HG02571 (cell line): Measurements from ENCODE around the gene YIF1A.
"Not testable (repeated sequence)": the region's sequence is repeated elsewhere in the genome, so short reads cannot be mapped to it uniquely, and the experiment has no call there.

ENCODE experiments used
- ATAC-seq: cut with Tn5 transposase; IDR thresholded peaks from one replicate; pipeline ENCODE4 v1.9.1; 2021; ENCODE audit warnings: mild to moderate bottlenecking, moderate library complexity; ENCODE audit not compliant: unreplicated experiment

The YIF1A gene

DNA sequence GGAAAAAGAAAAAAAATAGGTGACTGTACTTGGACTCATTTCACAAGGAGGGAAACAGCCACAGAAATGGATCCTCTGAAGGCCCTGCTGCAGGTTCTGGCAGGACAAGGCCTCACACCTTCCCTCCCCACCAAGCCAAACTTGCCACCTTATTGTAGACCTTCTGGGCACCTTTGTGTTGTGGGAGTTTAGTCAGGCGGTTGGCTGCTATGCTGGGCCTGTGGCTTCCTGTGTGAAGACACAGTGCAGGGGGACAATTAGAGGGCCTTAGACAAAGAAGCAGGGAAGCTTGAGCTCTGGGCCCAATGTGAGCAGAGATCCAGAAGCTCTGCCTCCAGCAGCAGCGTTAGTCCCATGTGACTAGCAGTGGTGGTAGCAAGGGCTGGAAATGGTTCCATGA lies 16.3 kb downstream of the YIF1A start:
- ATAC-seq = no peak

DNA sequence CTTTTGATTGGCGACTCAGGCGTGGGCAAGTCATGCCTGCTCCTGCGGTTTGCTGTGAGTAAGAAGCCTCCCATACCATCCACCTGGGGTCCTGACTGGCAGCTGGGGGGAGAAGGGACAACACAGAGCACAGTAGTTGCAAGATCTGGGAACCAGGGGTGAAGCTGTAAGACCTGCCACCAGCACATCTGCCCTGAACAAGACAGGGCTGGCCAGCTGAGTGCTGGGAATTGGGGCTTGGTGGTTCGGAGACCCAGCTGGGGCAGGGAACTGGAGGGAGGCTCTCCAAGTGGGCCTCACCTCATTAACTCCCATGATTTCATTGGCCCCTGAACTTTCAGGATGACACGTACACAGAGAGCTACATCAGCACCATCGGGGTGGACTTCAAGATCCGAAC lies 17.1 kb downstream of the YIF1A start:
- no peak for ATAC-seq

DNA sequence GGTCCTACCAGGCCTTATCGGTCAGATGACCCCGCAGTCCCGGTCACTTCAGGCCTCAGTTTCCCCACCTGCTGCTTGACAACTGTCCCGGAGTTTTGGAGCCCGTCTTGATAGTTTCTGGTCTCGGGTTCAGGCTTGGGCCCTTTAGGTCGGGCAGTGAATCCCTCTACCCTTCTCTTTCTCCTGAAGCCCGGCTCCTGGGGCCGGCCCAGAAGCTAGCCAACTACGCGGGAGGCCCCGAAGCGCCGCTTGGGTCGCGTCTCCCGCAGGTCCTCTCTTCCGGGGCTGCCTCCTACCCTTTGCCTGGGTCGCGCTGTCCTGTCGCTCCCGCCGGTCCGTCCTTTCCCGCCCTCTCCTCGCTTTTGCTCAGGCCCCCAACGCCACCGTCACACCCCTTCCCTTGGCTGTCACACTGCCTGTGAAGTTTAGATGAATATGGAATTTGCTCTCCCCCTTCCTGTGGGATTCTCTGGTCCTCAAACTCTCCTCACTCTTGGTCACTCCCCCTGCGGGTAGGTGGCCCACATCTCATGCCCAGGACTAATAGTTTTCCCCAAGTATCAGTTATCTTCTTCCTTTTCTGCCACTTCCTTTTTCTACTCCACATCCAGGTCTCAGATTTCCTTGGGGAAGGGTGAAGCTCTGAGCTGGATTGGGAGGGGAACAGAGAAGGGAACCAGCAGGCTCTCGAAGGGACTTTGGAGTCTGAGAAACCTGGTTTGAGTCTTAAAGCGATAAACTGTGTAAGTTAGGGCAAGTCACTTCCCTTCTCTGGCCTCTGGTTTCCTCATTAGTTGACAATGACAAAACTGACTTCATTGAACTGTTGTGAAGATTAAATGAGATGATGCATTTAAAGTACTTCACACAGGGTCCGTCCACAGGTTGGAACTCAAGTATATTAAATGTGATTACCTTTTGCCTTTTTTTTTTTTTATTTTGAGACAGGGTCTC lies 19.7 kb downstream of the YIF1A start:
- no peak for ATAC-seq

DNA sequence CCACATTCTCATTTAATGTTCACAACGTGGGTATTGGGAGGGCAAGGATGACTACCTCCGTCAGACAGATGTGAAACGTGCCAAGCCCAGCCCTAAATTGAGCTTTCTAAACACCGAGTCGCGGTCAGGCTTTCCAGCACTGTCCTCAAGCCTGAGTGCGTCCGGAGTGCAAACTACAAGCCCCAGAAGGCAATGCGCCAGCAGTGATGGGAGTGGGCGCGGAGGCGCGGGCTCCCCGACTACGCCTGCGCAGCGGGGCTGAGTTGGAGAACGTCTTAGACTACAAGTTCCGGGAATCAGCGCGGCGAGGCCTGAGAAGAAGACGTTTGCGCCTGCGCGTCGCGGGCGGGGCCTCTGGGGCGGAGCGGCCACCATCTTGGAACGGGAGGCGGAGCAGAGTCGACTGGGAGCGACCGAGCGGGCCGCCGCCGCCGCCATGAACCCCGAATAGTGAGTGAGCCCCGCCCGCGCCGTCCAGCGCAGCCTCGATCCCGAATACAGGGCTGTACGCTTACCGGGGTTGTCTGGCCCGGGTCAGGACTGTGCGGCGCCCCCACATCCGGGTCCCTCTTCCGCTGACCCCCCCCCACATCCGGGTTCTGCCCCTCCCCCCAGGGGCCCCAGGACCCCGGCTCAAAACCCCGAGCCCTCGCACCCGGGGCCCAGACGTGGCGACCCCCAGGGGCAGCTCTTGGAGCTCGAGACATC lies 20.5 kb downstream of the YIF1A start, which contains the start of gene RAB1B:
TSS of gene RAB1B (plus strand) at position 396 of the 708 bp plus-strand sequence. CDS start at position 437, 41 bp downstream.
- peak; percentile 69 for ATAC-seq

DNA sequence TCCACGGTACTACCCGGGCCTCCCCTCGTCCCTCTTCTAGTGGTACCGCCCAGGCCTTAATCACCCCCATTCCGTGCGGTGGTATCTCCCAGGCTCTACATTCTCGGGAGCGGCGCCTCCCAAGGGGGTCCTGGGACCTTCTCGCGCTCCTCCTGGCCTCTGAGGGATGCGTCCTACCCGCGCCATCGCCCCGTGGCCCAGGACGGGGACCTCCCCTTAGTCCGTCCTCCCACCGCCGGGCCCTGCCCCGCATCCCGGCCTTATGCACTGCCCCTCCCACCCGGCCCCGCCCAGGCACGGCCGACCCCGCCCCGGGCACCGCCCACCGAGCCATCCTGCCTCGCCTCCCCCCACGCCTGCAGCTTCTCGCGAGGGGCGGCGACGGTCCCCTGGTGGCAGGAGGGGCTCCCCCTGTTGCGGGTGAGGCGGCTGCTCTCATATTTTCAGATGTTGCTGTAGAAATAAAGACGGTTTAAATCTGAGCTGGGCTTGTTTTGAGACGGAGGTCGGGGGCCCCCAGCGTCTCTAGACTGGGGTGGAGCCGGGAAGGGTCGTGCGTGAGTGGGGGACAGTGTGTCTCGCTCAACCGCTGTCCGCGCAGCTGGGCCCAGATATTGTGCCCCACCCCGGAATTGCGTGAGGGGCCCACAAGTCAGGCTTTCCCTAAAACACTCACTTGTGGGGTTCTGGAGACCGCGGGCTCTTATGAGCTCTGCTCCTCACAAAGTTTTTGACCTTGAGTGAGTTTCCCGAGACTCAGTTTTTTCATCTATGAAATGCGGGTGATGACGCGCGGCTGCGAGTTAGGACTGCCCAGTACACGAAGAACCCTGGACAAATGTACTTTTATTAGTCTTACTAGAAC lies 21.3 kb downstream of the YIF1A start:
- peak; percentile 36 for ATAC-seq

DNA sequence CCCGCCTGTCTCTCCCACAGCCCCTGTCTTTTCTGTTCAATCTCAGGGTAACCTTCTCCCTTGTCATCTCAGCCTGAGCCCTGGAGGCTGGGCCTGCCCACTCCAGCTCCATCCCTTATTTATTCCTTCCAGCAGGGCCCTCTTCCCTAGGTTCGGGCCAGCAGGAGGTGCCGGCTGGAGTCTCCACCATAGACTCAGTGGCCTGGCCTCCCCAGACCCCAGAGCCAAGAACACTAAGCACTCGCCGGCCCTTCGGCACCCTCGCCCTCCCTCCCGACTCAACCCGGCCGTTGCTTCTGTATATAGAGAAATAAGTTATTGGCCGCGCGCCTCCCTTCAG lies 21.9 kb downstream of the YIF1A start:
- no peak for ATAC-seq

DNA sequence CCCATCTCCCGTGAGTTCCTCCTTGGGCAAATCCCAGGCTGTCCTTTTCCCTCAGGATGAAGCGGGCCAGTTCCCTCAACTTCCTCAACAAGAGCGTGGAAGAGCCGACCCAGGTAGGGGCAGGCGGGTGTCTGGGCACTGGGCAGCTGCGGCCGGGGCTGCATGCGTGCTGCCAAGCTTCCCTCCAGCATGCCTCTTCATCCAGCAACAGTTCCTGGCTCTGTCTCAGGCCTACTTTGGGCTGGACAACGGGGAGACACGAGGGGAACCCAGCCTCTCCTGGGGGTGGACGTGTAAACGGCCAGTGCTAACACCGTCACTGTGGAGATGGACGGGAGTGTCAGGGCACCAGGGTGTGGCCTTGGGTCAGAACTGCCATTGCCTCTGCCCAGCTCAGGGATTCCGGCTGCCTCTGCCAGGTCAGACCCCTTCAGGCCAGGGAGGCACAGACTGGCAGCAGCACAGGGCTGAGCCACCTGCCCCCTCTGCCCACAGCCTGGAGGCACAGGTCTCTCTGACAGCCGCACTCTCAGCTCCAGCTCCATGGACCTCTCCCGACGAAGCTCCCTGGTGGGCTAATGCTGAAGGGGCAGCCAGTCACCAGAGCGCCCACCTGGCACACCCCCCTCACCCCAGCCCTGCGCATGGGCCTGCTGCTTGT lies 22.4 kb downstream of the YIF1A start:
- ATAC-seq = no peak

DNA sequence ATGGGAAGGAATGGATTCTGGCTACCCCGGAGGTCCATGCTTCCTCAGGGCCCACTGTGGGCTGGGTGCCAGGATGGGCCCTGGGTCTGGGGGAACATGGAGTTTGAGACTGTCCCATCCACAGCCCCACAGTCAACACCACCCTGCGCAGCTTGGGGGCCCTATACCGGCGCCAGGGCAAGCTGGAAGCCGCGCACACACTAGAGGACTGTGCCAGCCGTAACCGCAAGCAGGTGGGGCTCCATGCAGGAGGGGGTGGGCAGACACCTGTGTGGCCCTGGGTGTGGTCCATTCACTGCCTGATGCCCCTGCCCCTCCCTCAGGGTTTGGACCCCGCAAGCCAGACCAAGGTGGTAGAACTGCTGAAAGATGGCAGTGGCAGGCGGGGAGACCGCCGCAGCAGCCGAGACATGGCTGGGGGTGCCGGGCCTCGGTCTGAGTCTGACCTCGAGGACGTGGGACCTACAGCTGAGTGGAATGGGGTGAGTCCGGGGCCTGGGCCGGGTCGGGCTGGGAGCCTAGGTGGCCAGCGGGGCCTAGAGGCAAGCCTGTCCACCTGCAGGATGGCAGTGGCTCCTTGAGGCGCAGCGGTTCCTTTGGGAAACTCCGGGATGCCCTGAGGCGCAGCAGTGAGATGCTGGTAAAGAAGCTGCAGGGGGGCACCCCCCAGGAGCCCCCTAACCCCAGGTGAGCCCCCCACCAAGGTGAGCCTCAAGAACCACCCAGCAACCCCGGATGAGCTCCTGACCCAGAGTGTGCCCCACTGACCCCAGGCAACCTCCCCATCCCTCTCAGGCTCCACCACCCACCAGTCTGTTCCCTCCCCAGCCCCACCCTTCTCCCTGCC lies 23.2 kb downstream of the YIF1A start:
- ATAC-seq = no peak

DNA sequence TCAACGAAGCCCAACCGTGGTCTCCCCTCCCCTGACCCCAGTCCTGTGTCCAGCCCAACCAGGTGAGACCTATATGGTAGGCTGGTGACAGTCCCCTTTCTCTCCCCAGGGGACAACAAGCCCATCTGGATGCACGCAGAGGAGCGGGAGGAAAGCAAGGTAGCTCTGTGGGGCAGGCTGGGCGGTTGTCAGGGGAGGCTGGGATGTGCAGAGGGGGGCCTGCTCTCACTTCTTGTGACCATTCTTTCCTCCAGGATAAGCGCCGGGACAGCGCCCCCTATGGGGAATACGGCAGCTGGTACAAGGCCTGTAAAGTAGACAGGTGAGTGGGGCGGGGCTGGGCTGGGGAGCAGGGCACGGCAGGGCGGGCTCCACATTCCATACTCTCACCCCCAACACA lies 24.0 kb downstream of the YIF1A start:
- no peak for ATAC-seq

DNA sequence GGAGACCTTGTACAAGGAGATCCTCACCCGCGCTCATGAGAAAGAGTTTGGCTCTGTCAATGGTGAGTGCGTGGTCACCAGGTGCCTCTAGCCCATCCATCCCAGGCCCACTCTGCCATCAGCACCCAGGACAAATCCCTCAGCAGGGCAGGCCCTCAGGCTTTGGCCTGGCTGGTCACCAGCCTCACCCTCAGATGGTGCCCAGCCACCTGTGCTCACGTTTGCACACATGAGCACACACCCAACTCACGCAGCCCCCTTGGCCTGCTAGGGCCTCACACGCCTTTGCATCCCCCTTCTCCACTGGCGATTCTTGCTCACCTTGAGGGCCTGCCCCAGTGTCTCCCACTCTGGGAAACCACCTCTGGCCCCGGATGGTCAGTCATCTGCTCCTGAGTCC lies 24.6 kb downstream of the YIF1A start:
- no peak for ATAC-seq

DNA sequence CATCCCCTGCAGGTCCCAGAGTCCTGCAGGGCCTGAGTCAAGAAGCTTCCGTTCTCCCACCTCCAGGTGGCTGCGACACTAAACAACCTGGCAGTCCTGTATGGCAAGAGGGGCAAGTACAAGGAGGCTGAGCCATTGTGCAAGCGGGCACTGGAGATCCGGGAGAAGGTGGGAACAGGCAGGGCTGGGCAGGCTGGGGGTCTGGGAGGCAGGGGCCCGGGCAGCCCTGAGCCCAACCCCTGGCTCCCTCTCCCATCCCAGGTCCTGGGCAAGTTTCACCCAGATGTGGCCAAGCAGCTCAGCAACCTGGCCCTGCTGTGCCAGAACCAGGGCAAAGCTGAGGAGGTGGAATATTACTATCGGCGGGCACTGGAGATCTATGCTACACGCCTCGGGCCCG lies 25.2 kb downstream of the YIF1A start:
- ATAC-seq = no peak

DNA sequence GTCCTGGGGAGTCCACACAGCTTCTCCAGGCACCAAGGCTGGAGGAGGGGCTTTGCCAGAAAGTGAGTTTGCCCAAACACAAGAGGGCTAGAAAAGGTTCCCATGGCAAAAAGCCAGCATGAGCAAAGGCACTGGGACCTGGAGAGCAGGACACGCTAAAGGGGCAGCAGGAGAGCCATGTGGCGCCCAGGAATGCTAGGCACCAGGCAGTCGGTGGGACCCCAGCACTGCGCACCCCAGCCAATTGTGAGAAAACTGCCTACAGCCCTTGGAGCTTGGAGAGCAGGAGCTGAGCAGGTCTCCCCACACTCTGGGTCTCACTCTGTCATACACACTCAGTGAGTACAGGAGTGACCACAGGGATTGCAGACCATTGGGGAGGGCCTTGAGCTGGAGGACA lies 25.7 kb downstream of the YIF1A start:
- no peak for ATAC-seq

DNA sequence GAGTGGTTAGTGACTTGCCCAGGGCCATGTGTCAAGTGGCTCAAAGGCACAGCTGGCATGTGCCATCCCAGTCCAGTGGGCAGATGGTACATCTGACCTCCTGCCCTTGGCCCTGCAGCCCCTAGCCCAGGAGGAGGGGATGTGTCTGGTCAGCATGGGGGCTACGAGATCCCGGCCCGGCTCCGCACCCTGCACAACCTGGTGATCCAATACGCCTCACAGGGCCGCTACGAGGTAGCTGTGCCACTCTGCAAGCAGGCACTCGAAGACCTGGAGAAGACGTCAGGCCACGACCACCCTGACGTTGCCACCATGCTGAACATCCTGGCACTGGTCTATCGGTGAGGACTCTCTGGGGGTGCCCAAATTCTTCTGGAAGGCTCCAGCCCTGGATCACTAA lies 26.2 kb downstream of the YIF1A start:
- ATAC-seq = no peak

DNA sequence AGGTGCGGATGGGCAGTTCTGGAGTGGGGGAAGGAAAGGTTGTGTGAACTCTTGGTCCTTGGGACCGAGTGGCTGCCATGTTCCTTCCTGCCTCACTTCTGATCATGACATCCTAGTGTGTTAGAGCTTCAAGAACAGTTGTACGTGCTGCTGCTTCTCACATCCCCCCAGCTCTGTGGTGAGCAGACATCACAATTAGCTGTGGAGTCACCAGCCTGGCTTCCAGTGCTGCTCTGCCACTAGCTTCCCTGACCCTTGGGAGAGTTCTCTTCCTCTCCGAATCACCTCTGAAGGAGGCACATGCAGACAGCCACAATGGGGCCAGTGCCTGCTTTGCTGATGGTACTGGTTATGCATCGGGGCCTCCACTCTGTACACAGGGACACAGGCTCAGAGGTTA lies 26.8 kb downstream of the YIF1A start:
- ATAC-seq = no peak

DNA sequence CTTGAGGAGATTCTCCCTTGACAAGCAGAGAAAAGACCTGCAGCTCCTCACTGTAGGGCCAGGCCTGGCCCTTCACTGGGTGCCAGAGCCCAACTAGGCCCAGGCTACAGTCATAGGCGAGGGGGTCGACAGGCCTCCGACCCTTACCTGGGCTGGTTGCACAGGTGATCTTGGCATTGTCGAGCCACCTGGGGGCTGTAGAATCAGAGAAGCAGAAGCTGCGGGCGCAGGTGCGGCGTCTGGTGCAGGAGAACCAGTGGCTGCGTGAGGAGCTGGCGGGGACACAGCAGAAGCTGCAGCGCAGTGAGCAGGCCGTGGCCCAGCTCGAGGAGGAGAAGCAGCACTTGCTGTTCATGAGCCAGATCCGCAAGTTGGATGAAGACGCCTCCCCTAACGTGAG lies 27.4 kb downstream of the YIF1A start:
- ATAC-seq = no peak

DNA sequence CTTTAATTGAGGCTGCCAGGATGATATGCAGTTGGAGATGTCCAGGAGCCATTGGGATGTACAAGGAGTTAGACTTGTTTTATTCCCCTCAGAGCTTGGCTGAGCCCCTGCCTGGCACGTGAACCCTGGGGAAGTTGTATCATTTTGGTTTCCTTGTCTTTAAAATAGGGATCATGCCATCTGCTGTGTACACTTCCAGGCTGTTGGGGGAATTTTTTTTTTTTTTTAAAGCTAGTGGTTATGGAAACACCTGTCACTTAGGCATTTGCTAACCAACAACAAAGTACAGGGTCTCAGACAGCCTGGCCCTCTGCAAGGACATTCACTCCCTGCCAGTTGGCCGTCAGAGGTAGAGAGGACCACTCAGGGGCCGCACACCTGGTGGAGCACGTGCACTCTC lies 29.0 kb downstream of the YIF1A start:
- ATAC-seq = no peak

DNA sequence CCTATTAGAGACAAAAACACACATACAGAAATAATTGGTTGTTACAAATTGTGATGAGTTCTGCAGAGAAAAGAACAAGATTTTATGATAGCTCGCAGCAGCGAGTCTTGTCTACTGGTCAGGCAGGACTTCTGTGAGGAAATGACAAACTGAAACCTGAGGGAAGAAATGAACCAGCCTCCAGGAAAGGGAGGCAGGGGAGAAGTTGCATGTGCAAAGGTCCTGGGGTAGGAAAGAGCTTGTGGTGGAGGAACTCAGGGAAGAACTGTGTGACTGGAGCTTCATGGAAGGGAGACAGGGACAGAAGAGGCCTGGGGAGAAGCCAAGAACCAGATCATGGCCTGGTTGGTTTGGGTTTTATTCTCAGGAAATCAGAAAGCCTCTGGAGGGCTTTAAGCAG lies 29.7 kb downstream of the YIF1A start:
- no peak for ATAC-seq

DNA sequence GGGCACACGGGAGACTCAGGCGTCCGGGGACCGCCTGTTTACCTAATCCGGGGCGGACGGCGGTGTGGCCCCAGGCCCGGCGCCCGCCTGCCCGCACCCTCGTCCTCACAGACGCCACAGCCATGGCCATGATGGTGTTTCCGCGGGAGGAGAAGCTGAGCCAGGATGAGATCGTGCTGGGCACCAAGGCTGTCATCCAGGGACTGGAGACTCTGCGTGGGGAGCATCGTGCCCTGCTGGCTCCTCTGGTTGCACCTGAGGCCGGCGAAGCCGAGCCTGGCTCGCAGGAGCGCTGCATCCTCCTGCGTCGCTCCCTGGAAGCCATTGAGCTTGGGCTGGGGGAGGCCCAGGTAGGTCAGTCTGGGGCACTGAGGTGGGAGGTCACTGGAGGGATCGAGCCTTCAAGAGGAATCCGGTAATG lies 30.5 kb downstream of the YIF1A start:
- no peak for ATAC-seq

DNA sequence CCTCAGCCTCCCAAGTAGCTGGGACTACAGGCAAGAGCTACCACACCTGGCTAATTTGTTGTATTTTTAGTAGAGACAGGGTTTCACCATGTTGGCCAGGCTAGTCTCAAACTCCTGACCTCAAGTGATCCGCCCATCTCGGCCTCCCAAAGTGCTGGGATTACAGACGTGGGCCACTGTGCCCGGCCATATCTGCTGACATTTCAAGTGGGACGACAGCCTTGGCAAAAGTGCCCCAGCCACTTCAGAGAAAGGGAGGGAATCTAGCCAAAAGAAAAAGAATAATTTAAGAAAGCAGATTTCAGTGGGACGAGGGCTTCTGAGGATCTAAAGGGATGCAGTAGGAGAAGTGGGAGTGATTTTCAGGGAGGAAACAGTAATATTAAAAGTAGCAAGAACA lies 35.9 kb downstream of the YIF1A start:
- ATAC-seq = not testable (repeated sequence)

DNA sequence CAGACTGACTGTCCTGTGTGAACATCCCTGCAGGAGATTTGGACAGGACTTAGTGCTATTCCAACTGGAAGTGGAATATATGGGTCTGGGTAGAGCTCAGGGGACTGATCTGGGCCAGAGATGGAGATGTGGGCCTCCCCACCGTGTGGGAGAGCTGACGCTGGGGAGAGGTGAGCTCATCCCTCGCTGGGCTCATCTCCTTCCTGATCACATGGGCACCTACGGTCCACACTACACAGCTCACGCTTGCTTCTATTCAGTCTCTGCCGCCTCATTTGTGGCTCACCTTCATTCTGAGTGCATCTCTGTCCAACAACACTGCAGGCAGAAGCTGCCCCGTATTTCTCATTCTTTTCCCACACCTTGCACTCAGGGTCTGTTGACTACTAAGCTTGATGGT lies 37.1 kb downstream of the YIF1A start:
- no peak for ATAC-seq
